NCI-H1417 treated with DMSO at 0.1 percent for 48 hours (cell line): ENCODE measurements around the gene SLC22A2.
"Not testable (repeated sequence)": the region's sequence is repeated elsewhere in the genome, so short reads cannot be mapped to it uniquely, and the experiment has no call there.

Experiments
- DNase-seq: peaks from one replicate; lab custom pipeline; 2025; lab: John Stamatoyannopoulos, UW

Gene SLC22A2

DNA sequence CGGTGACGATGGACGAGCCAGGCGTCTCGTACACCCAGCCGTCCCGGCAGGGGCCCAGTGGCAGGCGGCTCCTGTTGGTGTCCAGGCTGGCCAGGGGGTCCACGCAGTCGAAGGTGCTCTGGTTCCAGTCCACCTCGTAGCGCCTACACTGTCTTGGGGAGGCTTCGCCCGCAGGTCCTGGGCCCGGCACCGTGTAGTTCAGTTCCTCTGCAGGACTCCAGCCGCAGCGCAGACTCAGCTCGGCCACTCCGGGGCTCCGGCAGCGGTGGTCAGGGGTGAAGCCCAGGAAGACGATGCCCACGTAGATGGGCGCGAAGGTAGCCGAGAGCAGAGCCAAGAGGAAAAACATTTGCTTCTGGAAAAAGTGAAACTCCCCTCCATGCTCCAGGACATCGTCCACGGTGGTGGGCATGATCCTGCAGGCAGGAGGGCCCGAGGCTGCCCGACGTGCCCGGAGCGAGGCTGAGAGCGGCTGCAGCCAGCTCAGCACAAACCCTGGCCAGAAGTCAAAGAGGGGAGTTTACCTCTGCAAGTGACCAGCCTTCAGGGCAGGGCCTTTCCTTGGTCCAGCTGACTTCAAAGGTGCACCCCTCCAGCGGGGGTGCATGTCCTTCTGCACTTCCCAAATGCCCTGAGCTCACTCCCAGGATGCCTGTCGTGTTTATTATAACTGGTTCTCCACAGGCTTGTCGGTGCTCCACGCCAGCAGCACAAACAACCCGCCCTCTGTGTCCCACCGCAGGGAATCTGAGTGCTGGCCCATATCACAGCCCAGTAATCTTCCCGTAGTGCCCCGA, at the start of gene SLC22A2:
TSS of gene SLC22A2 (minus strand) at position 476 of the 797 bp plus-strand sequence. CDS start at position 412, 64 bp downstream.
- no peak for DNase-seq

DNA sequence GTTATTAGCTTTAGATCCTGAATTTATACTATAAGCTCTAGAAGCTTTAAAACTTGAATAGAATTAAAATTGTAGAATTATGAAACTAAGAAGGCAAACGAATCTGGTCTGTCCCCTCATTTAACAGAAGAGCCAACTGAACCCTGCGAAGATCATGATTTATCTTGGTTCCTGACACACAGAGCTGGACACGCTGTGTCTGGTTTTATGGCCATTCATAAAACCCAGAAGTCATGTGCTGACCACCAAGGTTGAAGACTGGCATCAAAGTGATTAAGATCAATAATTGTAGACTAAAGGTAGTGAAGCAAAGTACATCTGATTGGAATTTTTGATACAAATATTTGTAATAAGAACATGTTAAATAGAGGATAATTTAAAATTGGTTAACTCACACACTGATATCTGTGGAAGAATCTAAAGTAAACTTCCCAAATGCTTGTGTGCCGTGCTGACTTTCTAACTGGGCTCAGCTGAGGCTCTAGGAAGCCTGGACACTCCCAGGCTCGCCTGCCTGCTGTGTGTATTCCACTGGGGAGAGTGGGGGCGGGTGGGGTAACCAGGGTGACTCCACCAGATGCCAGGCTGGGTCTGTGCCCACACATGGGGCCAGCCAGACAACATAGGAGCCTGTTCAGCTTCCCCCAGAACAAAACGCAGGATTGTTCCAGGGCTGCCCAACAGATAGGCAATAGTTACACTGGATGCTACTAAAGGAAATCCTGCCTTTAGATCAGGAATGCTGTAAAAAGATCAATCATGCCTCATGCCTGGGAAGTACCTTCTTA, 47.5 kb upstream of the SLC22A2 start:
- no peak for DNase-seq

DNA sequence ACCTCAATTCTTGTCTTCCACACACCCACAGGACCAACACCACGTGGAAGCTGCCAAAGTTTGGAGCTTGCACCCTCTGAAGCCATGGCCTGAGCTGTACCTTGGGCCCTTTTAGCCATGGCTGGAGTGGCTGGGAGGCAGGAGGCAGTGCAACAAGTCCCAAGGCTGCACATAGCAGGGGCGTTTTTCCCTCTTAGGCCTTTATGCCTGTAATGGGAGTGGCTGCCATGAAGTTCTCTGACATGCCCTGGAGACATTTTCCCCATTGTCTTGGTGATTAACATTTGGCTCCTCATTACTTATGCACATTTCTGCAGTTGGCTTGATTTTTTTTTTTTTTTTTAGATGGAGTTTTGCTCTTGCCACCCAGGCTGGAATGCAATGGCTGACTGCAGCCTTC, 45.2 kb upstream of the SLC22A2 start:
- DNase-seq, result no peak

DNA sequence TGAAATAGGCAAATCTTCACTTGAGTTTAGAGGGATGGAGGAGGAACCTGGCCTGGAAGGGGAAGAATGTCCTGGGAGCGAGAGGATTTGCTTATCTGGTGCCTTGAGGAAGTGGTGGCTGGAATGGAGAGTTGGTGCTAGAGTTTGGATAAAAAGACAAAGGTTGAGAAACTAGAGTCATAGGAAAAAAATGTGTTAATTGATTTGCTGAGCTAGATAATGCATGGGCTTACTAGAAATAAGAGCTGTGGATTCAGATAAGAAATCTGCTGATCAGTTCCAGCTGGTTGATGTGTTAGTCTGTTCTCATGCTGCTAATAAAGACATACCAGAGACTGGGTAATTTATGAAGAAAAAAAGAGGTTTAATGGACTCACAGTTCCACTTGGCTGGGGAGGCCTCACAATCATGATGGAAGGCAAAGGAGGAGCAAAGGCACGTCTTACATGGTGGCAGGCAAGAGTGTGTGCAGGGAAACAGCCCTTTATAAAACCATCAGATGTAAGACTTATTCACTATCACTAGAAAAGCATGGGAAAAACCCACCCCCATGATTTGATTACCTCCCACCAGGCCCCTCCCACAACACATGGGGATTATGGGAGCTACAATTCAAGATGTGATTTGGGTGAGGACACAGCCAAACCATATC, 43.9 kb upstream of the SLC22A2 start:
- not testable (repeated sequence) for DNase-seq

DNA sequence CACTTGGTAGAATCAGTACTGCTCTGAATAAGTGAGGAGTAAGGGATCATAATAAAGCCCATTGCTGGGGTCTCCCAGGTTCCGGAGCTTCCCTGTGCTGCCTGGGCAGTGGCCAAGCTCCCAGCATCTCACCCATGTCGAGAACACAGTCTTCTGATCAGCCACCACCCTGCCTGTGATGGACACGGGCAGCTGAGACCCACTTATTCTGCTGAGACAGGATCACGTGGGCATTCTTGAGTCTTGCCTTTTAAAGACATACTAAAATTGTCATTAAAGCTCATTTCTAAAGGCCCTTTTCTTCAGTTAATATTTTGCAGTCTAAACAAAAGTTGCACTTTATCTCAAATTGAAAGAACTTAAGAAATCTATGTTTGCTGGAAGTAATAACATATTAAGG, 42.7 kb upstream of the SLC22A2 start:
- no peak for DNase-seq

DNA sequence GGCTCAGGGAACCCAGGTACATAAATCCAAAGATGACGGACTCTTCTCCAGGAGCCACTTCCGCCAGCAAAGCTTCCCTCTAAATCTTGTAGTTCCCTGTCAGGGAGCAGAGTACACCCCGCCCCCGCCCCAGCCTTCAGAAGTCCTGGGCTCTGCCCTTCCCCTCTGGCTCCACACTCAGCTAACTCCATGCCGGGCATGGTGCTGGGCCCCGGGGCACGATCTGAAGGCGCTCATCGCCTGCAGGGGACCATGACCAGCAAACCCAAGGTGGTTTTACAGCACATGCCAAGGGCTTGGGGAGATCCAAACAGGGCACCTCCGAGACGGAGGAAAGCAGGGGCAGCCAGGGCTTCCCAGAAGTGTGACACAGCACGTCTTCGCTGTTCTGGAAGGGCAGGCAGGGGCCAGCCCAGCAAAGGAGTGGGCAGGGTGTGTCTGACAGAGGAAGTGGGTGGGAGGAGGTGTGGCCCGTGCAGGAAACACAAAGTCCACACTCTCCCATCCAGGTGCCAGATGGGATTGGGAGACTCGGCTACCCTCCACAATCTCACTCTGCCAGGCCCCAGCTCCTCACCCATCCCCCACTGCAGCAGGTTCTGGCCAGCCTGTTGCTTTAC, 41.6 kb upstream of the SLC22A2 start:
- no peak for DNase-seq

DNA sequence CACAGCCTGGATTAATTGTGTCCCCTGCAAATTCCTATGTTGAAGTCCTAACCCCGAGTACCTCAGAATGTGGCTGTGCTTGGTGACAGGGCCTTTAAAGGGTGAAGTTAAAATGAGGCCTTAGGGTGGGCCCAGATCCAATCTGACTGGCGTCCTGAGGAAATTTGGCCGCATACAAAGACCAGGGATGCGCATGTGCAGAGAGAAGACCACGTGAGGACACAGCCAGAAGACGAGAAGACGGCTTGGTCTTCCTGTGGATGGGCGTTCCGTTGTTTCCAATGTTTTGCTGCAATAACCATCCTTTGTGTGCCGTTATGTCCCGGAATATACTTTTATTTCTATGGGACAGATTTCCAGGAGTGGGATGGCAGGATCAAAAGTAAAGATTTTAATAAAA, 40.9 kb upstream of the SLC22A2 start:
- no peak for DNase-seq

DNA sequence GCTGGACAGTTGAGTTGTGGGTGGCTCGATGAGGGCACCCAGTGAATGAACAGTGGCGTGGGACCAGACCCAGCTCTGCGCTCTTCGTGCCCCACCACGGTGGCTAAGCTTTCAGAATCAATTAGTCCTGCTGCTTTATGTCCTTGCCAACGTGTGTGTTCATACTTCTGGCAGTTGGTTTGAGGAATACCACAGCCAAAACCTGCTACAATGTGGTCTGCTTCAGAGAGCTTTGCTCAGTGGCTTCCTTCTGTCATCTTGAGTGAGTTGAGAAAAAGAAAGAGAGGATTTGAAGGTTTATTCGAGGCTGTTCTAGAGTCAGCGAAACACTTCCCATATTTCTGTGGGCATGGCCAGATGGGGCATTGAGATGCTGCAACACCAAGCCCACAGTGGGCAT, 39.5 kb upstream of the SLC22A2 start:
- no peak for DNase-seq

DNA sequence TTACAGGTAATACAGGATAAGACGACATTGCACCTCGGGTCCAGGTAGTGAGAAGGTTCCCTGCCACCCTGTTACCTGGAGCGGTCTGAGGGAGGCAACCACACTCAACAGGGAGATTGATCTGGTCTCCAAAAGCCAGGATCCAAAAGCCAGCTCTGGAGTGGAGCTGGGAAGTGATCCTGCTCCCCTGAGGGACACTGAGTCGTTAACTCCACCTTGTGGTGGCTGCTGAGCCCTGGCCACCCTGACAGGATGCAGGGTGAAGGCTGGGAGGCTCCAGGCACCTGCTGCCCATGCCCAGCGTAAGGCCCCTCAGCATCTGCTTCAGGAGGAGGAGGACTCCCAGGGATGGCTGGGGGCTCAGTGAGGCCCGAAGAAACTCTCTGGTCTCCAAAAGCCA, 38.7 kb upstream of the SLC22A2 start:
- DNase-seq, result no peak

DNA sequence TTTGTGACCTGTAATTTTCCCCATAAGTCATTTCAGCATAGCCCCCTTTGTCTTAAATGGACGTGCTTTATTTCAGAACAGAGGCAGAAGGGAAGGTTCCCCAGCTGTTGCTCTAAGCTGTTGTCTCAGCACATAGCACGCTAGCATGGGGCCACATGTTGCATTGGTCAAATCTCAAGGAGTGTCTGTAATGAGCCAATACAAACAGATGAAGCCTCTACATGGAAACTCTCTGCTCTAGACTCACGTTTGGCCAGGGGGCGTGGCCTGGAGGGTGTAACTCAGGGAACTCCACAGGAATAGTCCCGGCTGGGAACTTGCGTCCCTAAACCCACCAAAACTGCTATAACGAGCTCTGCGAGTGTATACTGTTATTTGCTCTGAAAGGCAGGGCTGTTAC, 35.2 kb upstream of the SLC22A2 start:
- DNase-seq, result no peak

DNA sequence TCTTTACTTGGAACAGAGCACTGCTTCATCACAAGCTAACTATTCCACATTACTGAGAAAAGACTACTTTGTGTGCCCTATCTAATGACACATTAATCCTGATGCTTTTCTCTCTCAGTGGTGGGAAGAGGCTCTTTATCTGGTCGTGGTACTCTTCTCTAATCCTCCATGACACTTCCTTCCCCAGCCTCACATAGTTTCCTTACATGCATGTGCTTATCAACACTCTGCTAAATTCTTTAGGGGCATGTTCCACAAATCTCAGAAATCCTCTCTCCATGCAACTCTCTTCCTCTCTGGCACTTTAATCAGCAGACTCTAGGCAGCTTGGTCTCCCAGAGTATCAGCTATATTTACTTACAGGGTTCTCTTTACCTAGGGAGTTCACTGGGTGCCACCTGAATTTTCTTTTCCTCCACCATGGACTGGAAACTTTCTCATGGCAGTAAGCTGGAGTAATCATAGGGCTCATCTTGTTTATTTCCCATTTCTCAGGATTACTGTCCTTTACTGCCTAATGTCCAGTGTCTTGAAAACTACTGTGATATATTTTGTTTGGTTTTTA, 27.0 kb upstream of the SLC22A2 start:
- no peak for DNase-seq

DNA sequence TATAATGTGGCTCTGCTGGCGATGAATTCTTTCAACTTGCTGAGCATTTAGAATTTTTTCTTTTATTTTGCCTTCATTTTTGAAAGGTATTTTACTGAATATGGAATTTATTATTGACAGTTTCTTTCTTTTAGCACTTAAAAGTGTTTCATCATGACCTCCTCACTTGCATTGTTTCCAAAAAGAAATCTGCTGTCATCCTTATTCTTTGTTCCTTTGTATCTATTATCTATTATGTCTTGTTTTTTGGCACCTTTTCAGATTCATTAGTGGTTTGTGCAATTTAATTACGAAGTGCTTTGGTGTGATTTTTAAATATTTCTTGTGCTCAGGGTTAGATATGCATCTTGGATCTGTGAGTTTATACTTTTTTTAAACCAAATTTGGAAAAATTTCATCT, 26.0 kb upstream of the SLC22A2 start:
- no peak for DNase-seq

DNA sequence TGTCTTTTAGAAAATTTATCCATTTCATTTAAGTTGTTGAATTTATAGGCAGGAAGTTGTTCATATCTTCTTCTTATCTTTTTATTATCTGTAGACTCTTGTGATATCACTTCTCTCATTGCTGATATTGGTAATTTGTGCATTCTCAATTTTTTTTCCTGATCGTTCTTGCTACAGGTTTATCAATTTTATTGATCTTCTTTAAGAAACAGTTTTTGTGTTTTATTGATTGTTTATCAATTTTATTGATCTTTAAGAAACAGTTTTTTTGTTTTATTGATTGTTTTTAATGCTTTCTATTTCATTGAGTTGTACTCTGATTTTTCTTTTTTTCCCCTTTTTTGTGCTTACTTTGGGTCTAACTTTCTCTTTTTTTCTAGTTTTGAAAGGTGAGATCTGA, 23.8 kb upstream of the SLC22A2 start:
- DNase-seq, result no peak

DNA sequence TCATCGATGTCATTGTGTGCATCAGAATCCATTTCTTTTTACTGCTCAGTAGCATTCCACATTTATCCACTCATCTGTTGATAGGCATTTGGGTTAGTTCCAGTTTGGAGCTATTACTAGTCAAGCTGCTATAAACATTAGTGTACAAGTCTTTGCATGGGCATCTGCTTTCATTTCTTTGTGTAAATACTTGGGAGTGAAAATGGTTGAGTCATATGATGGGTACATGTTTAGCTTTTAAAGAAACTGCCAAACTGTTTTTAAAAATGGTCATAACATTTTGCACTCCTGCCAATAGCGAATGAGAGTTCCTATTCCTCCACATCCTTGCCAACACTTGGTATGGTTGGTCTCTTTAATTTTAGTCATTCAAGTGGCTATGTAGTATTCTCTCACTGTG, 21.2 kb upstream of the SLC22A2 start:
- no peak for DNase-seq

DNA sequence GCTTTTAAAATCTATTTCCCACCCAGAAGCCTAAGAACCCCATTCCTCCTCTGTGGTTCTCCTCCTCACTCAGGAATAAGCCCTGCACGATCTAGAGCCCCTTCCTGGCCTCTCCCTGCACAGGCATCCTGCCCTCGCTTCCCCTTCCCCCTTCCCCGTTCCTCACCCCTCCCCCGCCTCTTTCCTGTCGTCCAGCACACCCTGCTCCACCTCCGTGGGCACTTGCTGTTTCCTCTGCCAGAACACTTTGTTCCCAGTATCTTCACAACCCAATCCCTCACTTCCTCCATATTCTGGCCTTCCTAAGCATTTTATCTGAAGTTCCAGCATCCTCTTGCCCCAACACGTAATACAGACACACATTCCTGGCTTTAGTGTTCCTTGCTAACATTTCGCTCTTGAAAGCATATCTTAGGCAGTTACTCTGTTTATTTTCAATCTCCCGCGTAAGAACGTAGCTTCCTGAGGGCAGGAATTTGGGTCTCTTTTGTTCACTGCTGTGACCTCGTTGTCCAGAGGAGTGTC, 20.2 kb upstream of the SLC22A2 start:
- DNase-seq, result no peak

DNA sequence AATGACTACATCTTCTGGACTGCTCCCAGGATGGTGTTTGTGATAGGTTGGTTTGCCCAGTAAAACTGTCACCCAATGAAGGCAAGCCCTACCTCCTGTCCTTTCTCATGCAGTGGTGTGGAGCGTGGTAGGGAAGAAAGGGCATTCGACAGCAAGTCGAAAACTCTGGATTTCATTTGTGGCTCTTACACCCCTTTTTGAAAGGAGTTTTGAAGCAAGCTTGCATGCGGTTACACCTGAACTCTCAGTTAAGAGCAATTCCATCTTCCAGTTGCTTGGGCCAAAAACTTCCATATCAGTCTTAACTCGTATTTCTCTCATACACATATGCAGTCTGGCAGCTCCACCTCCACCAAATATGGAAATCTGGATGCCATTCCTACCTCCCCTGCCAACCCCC, 19.7 kb upstream of the SLC22A2 start:
- no peak for DNase-seq

DNA sequence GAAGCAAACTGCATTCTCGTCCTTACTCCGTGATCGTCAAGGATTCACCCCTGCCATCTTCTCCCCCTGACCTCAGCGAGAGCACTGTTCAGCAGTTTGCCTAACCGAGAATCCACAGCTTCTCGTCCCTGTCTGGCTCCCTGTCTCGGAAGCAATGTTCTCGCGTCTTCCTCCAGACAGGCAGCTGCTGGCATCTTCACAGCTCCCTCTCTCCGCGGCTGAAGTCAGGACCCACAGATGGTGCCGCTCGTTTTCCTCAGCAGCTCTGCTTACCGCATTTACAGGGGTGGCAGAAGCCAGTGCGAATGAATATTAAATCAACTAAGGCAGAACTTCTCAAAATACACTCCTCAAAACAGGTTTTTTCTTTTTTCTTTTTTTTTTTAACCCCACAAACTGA, 18.9 kb upstream of the SLC22A2 start:
- no peak for DNase-seq

DNA sequence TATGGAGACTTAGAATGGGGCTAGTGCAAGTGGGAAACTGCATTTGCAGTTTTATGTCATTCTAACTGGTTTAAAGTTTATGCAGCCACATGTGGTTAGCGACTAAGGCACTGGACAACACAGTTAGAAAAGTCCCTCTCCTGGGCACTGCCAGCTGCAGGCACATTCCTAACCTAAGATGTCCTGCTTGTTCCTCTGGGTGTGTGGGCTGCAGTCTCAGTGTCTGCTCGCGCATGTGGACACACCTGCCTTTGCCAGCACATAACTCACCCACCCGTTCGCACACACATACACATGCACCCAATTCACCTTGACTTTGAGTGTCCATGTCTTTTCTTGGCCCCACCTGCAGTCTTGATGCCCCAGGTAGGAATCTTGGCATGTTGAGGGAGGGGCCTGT, 18.5 kb upstream of the SLC22A2 start:
- DNase-seq, result no peak

DNA sequence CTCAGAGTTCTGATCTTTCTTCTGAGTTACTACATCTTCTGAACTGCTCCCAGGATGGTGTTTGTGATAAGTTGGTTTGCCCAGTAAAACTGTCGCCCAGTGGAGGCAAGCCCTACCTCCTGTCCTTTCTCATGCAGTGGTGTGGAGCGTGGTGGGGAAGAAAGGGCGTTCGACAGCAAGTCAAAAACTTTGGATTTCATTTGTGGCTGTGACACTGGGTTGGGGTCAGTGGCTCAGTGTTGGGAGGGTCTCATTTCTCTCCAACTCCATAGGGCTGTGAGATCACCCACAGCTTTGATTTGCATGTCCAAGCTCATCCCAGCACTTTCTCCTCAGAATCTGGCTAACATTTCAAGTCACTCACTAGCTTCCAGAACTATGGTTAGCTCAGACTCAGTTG, 17.5 kb upstream of the SLC22A2 start:
- DNase-seq, result no peak

DNA sequence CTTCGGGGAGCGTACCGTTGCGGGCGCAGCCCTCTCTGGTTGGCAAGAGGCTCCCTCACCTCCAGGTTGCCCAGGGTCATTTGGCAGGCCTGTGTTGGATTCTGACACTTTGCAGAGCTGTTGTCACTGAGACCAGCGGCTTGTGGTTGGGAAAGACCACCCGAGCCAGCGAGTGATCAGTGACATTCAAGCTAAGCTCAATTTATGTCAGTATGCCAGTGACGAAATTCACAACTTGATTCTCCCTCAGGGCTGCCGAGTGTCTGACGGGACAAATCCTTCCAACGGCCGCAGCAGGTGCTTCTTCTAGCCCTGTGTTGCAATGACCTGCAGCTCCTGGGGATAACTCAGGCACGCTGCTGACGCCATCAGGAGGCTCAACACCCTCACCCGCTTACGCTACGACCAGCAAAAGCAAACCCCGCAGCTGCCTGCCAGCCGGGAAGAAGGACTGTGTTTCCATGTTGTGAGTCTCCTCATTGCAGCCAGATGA, 16.9 kb upstream of the SLC22A2 start:
- no peak for DNase-seq

DNA sequence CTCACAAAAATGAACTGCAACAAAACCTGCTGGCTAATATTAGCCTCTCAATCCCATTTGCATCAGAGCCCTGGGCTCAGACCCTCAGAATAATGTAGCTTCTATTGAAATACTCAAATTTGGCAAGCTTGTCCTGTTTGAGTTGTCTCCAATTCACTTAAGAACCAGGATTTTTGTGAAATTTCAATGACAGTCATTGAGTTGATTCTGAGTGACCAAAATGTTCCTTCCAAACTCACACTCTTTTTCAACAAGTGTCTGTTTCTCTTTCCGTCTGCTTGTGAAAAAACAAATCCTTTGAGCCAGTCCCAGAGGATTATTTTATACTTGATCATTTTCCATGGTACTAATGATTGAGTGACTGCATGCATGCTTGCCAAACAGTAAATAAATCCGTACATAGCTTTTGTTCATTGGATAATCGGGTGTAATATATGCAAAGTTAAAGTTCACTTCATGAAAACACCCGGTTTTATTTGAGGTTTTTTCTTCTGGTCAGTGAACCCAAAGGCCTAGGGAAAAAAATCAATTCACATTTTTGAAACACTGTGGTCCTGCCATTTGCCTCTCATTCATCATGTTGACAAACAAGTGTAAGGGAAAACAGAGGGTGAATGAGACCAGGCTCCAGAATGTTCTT, 16.4 kb upstream of the SLC22A2 start:
- no peak for DNase-seq
